ENCODE data around the gene MYEOV. TPM values are rescaled to one million over a fixed set of nuclear protein-coding genes. Genes with fewer than 3 reads are reported as not detected.

The MYEOV gene
- total and polyA plus RNA-seq, 9 of the 15 experiments (the other 6 are each of a cell fraction or from before 2014, with no cell fraction given), result 10.2 to 133 (median 32.2) TPM

GRCh38 chr11:69278091-69278867 lies 15.7 kb upstream of the MYEOV start:
- Histone ChIP-seq H3K9ac (ENCODE audit: insufficient read depth in 1 of 2, low read depth in 2 of 2, low read length in 2 of 2) (no peak overlapping the region), H3K27me3 (ENCODE audit: control insufficient read depth in 2 of 2, insufficient read depth in 2 of 2, low read length in 2 of 2) (peaks cover 10 to 52% of the 10 kb centered on the region in 2 experiments; a peak in 4 of 5 replicates), H2AFZ (ENCODE audit: low read depth, low read length) (no peak overlapping the region), H3K4me3 (no peak overlapping the region), H3K9me1 (ENCODE audit: control insufficient read depth, insufficient read depth, low read length) (no peaks in the 10 kb centered on the region), H4K20me1 (replicated peaks; ENCODE audit: control insufficient read depth, insufficient read depth, low read length) (no peaks in the 10 kb centered on the region; the same call in 1 of the 2 replicates), H3K9me3 (replicated peaks; ENCODE audit: control insufficient read depth, insufficient read depth, low read depth, low read length) (no peaks in the 10 kb centered on the region; the same call in 1 of the 2 replicates), H3K4me2 (ENCODE audit: insufficient read depth, low read length) (no peak overlapping the region), H3K36me3 (ENCODE audit: control insufficient read depth, insufficient read depth, low read length) (no peaks in the 10 kb centered on the region), H3K79me2 (ENCODE audit: control insufficient read depth, insufficient read depth, low read length) (no peaks in the 10 kb centered on the region), H3K4me1 (replicated peaks in 1 of 2; ENCODE audit: control insufficient read depth in 2 of 2, insufficient read depth in 2 of 2, low read length in 2 of 2) (no peaks in the 10 kb centered on the region), H3K27ac (ENCODE audit: extremely low read depth, low read depth, low read length) (no peak overlapping the region)
- in situ Hi-C loops (cut with MboI) (no loop called here), intact Hi-C loops (cut with micrococcal nuclease) (no loop called here)
- no TSS peak for BruUV-seq (replicated peaks)
- ChIA-PET POLR2A (interaction anchor here (0.6 kb wide), 1 partner anchor 27 kb away, joined by 3 read pairs; no protein-coding TSS in a partner anchor), CTCF (ENCODE audit: low intra/inter-chr PET ratio) (no interaction called here)
- TF ChIP-seq SMARCA4 (IDR thresholded peaks at IDR 0.05) (no peak), ZNF253 (CRISPR knock-in tag; conservative IDR thresholded peaks at IDR 0.05) (no peak), CEBPB (tag; IDR thresholded peaks at IDR 0.05) (no peak), RBM17 (IDR thresholded peaks at IDR 0.05; ENCODE audit: borderline replicate concordance, low read depth, low read length) (no peak), POLR3G (IDR thresholded peaks at IDR 0.05; ENCODE audit: extremely low read depth, insufficient read length, insufficient replicate concordance) (no peak), FIP1L1 (IDR thresholded peaks at IDR 0.05; ENCODE audit: low read depth, low read length, poor library complexity, severe bottlenecking) (no peak), ZNF511 (CRISPR knock-in tag; IDR thresholded peaks at IDR 0.05) (no peak), IRF9 (tag; IDR thresholded peaks at IDR 0.05) (no peak), SMARCC2 (IDR thresholded peaks at IDR 0.05; ENCODE audit: low read depth) (no peak), RERE (CRISPR knock-in tag; IDR thresholded peaks at IDR 0.05; ENCODE audit: borderline replicate concordance) (no peak)
- ATAC-seq, result no peak
- DNase-seq (ENCODE audit: extremely low read depth in 1 of 4, low spot score in 3 of 4), result no peak
- 2% methylated on average over 11 of the region's 12 CpGs for WGBS (ENCODE audit: insufficient coverage, low coverage, missing lambda C conversion rate)
- no peak for FAIRE-seq

Measured in K562 (cell line).